HepG2 (cell line): Measurements from ENCODE around the gene PHKG1. TPM values are rescaled to one million over a fixed set of nuclear protein-coding genes. Genes with fewer than 3 reads are reported as not detected.

Experiments used
- AHDC1 ChIP-seq: sonication (generic); formaldehyde crosslinking; IDR thresholded peaks from 2 replicates; pipeline ENCODE4 v1.5.1; 2020; ENCODE audit warnings: mild to moderate bottlenecking, missing genetic modification reagents, borderline replicate concordance
- MAFG ChIP-seq: sonication (generic); formaldehyde crosslinking; IDR thresholded peaks from 2 replicates; pipeline ENCODE4 v1.5.1; 2020; ENCODE audit warnings: mild to moderate bottlenecking, missing genetic modification reagents
- TGIF2 ChIP-seq: IDR thresholded peaks from 2 replicates; pipeline ENCODE4 v1.6.1; 2016; ENCODE audit warnings: control low read depth, missing compliant biosample characterization
- polyA plus RNA-seq, 8 experiments: library from polyadenylated mRNA; depleted of rRNA in 3 of 8; stranded (reverse) in 7 of 8; unstranded in 1 of 8; fragments of >200 nt; fragmentation: Illumina TruSeq in 4 of 8; extraction: Trizol in 4 of 8; gene quantifications; 2 replicates each; pipeline versions ENCODE4 v1.2.1 to v1.2.3, GENCODE V29; 2011 to 2016; ENCODE audit warnings: low read depth in 4 of 8, missing spikeins in 1 of 8, mixed read lengths in 1 of 8; ENCODE audit not compliant: insufficient read depth in 1 of 8
- total RNA-seq, 5 experiments: library from RNA; depleted of rRNA; stranded (reverse); fragments of >200 nt; fragmentation: Illumina TruSeq; extraction: Trizol; gene quantifications; 2 replicates each; pipeline ENCODE4 v1.2.3, GENCODE V29; 2016; ENCODE audit warnings: low read depth in 1 of 5
- TF ChIP-seq, protein P1 (sequence below): sonication (generic); formaldehyde crosslinking; IDR thresholded peaks from 2 replicates; pipeline ENCODE4 v1.4.0; 2020; ENCODE audit warnings: missing genetic modification reagents
- TF ChIP-seq, protein P2 (sequence below): sonication (generic); formaldehyde crosslinking; IDR thresholded peaks from 2 replicates; pipeline ENCODE4; 2020; ENCODE audit warnings: missing genetic modification reagents, mild to moderate bottlenecking, borderline replicate concordance
- TF ChIP-seq, protein P3 (sequence below): sonication (generic); formaldehyde crosslinking; IDR thresholded peaks from 2 replicates; pipeline ENCODE4 v1.4.0; 2020; ENCODE audit warnings: missing genetic modification reagents
- TF ChIP-seq, protein P4 (sequence below): sonication (generic); formaldehyde crosslinking; IDR thresholded peaks from 2 replicates; pipeline ENCODE4 v1.8.0; 2022; ENCODE audit warnings: low read depth, missing genetic modification reagents
- TF ChIP-seq, protein P5 (sequence below): sonication (generic); formaldehyde crosslinking; IDR thresholded peaks from 2 replicates; pipeline ENCODE4 v1.4.0; 2020; ENCODE audit warnings: mild to moderate bottlenecking, low read depth, missing genetic modification reagents

PHKG1 gene
- total and polyA plus RNA-seq, 2 of the 13 experiments (the other 11 are each of a cell fraction or from before 2014, with no cell fraction given) = 0.44 to 0.71 TPM

DNA sequence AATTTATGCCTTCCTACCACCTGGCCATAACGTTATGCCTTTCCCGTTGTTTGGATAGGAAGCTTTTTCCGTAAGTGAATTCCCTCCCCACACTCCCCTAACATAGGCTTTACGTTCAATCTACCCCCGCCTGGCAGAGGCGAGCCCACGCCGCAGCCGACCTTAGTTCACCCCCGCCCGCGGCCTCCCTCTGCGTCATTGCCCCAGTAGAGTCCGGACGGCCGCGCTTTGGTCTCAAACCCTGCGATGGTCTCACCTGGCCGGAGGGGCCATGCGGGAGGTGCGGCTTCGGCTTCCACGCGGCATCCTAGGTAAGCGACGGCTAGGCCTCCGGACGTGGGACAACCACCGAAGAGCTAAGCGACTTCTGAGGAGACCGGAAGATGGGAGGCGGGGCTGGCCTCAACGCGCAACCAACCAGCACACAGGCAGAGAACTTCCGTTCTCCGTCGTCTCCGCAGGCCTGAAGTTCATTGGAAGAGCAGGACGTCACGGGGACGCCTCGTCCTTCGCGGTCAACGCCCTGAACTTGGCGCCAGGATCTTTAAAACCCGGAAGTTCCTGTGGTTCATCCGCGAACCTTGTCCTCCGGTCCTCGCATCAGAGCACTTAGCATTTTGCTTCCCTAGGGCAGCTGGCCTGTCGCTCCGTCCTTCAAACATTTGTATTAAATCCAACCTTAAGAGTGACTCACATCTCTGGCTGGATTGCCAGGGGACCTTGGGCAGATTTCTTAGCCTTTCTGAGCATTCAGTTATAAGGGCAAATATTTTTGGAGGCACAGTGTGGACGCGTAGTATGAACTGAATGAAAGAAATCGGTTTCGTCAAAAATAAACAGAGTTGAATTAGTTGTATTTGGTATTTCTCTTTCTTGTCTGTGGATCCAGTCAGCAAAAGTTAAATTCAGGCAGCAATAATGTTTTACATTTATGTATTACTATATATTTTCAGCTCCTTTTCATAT, 13.6 kb upstream of the PHKG1 start, which contains the start of gene CHCHD2 (continued):
- TF ChIP-seq, protein P1, sequence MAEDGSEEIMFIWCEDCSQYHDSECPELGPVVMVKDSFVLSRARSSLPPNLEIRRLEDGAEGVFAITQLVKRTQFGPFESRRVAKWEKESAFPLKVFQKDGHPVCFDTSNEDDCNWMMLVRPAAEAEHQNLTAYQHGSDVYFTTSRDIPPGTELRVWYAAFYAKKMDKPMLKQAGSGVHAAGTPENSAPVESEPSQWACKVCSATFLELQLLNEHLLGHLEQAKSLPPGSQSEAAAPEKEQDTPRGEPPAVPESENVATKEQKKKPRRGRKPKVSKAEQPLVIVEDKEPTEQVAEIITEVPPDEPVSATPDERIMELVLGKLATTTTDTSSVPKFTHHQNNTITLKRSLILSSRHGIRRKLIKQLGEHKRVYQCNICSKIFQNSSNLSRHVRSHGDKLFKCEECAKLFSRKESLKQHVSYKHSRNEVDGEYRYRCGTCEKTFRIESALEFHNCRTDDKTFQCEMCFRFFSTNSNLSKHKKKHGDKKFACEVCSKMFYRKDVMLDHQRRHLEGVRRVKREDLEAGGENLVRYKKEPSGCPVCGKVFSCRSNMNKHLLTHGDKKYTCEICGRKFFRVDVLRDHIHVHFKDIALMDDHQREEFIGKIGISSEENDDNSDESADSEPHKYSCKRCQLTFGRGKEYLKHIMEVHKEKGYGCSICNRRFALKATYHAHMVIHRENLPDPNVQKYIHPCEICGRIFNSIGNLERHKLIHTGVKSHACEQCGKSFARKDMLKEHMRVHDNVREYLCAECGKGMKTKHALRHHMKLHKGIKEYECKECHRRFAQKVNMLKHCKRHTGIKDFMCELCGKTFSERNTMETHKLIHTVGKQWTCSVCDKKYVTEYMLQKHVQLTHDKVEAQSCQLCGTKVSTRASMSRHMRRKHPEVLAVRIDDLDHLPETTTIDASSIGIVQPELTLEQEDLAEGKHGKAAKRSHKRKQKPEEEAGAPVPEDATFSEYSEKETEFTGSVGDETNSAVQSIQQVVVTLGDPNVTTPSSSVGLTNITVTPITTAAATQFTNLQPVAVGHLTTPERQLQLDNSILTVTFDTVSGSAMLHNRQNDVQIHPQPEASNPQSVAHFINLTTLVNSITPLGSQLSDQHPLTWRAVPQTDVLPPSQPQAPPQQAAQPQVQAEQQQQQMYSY (CRISPR knock-in tag) = no peak
- TF ChIP-seq AHDC1 (CRISPR knock-in tag) (no peak), MAFG (CRISPR knock-in tag) (no peak), TGIF2 (peak; percentile 72; the same call in 1 of the 2 replicates)
- TF ChIP-seq, protein P2, sequence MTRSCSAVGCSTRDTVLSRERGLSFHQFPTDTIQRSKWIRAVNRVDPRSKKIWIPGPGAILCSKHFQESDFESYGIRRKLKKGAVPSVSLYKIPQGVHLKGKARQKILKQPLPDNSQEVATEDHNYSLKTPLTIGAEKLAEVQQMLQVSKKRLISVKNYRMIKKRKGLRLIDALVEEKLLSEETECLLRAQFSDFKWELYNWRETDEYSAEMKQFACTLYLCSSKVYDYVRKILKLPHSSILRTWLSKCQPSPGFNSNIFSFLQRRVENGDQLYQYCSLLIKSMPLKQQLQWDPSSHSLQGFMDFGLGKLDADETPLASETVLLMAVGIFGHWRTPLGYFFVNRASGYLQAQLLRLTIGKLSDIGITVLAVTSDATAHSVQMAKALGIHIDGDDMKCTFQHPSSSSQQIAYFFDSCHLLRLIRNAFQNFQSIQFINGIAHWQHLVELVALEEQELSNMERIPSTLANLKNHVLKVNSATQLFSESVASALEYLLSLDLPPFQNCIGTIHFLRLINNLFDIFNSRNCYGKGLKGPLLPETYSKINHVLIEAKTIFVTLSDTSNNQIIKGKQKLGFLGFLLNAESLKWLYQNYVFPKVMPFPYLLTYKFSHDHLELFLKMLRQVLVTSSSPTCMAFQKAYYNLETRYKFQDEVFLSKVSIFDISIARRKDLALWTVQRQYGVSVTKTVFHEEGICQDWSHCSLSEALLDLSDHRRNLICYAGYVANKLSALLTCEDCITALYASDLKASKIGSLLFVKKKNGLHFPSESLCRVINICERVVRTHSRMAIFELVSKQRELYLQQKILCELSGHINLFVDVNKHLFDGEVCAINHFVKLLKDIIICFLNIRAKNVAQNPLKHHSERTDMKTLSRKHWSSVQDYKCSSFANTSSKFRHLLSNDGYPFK (CRISPR knock-in tag) = peak; percentile 84
- TF ChIP-seq, protein P3, sequence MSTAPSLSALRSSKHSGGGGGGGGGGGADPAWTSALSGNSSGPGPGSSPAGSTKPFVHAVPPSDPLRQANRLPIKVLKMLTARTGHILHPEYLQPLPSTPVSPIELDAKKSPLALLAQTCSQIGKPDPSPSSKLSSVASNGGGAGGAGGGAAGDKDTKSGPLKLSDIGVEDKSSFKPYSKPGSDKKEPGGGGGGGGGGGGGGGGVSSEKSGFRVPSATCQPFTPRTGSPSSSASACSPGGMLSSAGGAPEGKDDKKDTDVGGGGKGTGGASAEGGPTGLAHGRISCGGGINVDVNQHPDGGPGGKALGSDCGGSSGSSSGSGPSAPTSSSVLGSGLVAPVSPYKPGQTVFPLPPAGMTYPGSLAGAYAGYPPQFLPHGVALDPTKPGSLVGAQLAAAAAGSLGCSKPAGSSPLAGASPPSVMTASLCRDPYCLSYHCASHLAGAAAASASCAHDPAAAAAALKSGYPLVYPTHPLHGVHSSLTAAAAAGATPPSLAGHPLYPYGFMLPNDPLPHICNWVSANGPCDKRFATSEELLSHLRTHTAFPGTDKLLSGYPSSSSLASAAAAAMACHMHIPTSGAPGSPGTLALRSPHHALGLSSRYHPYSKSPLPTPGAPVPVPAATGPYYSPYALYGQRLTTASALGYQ (CRISPR knock-in tag) = no peak
- TF ChIP-seq, protein P4, sequence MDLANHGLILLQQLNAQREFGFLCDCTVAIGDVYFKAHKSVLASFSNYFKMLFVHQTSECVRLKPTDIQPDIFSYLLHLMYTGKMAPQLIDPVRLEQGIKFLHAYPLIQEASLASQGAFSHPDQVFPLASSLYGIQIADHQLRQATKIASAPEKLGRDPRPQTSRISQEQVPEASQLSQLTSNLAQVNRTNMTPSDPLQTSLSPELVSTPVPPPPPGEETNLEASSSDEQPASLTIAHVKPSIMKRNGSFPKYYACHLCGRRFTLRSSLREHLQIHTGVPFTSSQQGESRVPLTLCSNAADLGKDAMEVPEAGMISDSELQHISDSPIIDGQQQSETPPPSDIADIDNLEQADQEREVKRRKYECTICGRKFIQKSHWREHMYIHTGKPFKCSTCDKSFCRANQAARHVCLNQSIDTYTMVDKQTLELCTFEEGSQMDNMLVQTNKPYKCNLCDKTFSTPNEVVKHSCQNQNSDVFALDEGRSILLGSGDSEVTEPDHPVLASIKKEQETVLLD = no peak
- TF ChIP-seq, protein P5, sequence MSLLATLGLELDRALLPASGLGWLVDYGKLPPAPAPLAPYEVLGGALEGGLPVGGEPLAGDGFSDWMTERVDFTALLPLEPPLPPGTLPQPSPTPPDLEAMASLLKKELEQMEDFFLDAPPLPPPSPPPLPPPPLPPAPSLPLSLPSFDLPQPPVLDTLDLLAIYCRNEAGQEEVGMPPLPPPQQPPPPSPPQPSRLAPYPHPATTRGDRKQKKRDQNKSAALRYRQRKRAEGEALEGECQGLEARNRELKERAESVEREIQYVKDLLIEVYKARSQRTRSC (CRISPR knock-in tag) = no peak
